C4-2B (cell line): ENCODE results near the gene SGMS1.

Source experiments
- CTCF ChIP-seq: fragments of 450-650 bp; conservative IDR thresholded peaks from 2 replicates; pipeline ENCODE4 v1.5.1; 2017; ENCODE audit warnings: mild to moderate bottlenecking
- ZFX ChIP-seq: fragments of 450-650 bp; IDR thresholded peaks from 2 replicates; pipeline ENCODE4 v1.6.1; 2017

DNA sequence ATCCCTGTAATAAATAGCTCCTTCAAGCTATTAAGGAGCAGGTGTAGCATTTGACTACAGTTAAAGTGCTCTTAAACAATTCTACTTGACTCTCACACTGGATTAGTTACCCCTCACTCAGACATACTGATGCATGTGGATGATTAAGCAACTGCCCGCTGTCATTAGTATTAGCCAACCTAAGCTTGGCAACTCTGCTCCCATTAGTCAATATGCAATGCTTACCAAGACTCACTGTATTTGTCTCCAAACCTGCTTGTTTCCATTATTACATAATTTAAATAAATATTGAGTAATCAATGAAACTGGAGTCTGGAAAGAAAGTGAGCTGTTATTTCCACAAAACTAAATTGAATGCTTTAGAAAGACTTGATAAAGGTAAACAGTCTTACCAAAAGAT is 228.5 kb downstream of the SGMS1 start:
- TF ChIP-seq CTCF (no peak), ZFX (no peak)
